Measurements from ENCODE around the gene SIGLEC6.
A peak's percentile ranks its signal among the peaks of the same experiment; 100 is the strongest.

SIGLEC6 gene

DNA sequence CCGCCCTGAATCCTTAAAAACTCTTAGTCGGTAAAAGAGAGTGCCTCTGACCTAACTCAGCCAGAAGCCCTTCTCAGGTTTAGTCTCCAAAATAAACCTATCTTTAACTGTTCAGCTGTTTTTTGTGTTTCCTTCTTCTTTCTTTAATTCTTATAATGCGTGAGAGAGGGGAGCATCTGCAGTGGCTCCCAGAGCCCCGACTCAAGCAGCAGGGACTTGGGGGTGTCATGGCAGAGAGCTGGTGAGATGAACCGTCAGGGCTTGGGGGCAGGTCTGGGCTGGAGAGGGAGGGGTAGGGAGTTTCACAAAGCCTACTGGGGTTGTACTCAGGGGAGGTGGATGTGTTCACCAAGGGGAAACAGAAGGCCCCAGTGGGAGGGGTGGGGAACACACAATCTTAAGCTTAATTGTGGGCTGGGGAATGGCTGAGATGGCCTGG lies 16.8 kb upstream of the SIGLEC6 start:
- no peak for DNase-seq

DNA sequence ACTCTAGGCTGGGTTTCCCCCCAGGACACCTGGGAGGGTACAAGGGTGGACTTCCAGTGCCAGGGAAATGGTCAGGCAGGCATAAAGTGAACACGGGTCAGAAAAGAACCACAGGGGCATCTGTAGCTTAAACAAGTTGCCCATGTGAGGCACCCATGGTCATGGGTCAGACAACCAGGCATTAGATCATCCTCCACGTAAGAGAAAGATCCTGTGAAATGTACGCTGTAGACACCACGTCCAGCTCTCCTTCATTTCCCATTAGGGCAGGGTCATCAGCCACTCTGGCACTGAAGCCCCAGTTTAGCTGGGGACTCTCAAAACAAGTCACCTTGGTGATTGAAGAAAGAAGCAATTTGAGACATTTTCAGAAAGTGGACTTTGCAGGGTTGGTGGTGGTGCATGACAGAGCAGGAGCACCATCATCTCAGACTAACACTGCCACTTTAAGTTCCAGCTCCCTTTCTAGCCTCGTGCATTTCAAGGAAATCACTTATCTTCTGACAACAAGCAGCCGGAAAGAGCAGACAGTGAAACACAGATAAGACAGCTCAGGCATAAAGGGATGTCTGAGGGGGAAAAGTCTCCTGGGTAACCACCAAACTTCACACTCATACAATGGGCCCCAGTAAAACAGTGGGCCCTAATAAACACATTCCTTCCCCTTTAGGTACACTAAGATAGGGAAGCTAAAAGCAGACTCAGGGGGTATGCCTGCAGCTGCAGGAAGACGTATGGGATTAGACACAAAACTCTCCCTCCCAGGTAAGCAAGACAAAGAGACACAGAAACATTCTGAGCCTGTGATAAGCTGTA lies 16.1 kb upstream of the SIGLEC6 start:
- no peak for DNase-seq

DNA sequence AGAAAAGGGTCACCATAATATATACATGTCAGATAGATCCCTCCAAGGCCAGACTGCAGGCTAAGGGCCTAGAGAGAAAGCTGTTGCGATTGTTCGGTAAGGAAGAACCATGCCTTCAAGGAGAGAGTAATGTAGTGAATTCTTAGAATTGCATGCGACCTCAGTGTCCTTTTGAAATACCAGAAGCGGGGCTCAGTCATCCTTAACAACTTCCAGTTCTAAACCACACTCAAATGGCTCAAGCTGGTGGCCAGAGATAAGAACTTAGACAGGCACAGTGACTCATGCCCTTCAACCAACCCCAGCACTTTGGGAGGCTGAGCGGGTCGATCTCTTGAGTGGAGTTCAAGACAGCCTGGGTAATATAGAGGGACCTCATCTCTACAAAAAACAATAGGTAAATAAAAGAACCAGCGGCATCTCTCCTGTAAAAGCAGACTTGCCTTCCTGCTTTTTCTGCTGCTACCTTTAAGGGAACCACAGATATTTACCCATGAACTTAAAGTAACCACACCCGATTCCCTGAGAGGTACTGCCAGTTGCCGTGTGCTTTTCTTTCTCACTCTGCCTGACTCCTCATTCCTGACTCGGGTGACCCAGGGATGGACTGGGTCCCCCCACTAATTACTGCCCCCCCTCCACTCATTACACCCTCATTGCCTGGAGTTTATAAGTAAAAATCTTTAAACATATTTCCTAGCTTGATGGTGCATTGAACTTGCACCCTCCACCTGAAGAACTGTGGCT lies 15.4 kb upstream of the SIGLEC6 start:
- peak; percentile 70 for DNase-seq

- DNase-seq, result no peak
Measured at GRCh38 chr19:51546107-51546649, 14.7 kb upstream of the SIGLEC6 start.

GRCh38 chr19:51544038-51544437 lies 12.6 kb upstream of the SIGLEC6 start:
- DNase-seq, result no peak

DNA sequence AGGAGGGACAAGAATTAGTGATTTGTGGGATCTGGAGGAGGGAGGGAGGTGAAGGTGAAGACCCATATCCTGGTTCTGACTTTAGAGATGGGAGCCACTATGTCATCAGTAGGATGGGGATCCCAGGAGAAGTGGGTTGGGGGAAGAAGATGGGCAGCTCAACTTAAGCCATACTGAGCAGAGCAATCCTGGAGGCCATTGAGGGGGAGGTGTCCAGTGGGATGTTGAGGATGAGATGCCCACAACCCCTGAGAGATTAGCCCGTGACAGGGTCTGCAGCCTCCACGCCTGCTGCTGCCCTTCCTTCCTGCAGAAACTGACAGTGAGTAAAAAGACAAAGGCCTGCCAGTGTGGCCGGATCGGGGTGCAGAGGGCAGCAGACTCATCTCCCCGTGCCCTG lies 11.2 kb upstream of the SIGLEC6 start:
- DNase-seq, result no peak

DNA sequence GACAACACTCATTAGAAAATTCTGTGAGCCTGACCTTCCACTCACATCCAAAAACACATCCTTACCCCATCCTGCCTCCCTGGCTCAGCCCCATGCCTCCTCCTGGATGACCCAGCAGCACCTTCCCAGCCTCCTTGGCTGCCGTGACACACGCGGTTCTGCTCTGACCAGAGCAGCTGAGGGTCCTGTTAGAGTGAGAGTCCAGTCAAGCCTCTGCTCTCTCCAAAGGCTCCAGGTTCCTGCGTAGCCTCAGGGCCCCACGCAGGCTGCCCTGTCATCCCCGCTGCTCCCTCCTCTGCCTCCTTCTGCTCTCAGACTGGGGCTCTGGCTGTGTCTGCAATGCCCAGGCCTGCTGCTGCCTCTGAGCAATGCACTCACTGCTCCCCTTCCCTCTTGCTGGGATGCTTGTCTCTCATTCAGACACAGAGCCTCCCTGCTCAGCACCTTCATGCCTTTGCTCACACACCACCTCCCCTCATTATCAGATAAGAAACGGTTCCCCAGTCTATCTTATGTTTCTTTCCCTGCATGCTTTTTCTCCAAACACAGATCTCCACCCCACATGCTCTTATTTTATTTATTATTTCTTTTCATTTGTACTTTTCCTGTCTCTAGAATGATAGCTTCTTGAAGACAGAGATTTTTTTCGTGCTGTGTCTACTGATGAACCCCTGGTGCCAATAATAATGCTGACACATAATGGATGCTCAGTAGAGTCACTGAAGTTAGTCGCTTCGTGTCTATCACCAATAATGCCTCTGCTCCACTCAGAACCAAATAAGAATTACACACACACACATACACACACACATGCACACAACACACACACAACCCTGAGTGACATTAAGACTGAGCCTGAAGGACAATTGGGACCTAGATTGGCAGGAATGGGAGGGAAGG lies 10.2 kb upstream of the SIGLEC6 start:
- no peak for DNase-seq

DNA sequence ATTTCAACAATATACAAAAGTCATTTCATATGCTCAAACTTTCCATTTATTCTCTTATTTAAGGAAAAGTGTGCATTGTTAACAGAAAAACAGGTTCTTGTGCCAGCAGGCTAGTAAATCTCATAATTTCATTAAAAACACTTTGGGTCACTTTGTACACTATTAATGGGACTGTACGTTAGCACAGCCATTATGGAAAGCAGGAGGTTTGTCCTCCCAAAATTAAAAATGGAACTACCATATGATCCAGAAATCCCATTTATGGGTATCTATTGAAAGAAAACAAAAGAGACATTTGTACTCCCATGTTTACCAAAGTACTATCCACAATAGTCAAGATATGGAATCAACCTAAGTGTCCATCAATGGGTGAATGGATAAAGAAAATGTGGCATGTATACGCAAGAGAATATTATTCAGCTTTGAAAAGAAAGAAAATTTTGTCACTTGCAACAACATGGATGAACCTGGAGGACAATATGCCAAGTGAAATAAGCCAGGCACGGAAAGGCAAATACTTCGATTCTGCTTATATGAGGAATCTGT lies 8.4 kb upstream of the SIGLEC6 start:
- DNase-seq, result no peak

GRCh38 chr19:51535535-51535934 lies 4.1 kb upstream of the SIGLEC6 start:
- DNase-seq, result no peak

DNA sequence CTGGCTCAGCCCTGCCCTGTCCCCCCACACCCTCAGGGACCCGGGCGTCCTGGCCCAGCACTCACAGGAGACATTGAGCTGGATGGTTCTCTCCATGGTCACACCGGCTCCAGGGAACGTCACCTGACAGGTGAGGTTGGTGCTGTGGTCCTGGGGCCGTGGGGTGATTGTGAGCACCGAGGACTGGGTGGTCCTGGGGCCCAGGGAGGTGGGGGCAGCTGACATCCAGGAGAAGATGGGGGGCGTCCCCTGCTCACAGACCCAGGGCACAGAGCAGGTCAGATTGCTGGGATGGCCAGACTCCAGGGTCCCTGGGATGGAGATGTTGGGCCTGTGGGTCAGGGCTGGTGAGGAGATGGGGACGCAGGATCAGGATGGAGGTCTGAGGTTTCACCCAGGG lies 854 bp downstream of the SIGLEC6 start:
- DNase-seq, result no peak

- DNase-seq, result no peak
Measured at GRCh38 chr19:51529301-51529700, 2.2 kb downstream of the SIGLEC6 start.

DNA sequence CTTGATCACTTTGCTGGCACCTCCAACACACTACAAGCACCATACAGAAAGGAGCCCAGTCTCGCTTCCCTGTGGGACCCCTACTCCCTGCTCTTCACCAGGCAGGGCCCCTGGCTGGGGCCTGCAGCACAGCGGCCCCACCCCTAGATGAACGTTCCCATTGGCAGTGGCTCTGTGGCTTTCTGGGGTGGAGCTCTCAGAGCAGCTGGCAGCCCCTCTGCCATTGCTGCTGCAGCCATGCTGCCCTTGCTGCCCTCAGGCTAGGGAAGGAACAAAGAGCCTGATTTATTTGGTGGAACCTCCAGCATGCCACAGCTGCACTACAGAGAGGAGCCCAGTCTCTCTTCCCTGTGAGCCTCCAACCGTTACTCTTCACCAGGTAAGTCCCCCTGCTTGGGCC lies 5.8 kb downstream of the SIGLEC6 start:
- DNase-seq, result no peak

DNA sequence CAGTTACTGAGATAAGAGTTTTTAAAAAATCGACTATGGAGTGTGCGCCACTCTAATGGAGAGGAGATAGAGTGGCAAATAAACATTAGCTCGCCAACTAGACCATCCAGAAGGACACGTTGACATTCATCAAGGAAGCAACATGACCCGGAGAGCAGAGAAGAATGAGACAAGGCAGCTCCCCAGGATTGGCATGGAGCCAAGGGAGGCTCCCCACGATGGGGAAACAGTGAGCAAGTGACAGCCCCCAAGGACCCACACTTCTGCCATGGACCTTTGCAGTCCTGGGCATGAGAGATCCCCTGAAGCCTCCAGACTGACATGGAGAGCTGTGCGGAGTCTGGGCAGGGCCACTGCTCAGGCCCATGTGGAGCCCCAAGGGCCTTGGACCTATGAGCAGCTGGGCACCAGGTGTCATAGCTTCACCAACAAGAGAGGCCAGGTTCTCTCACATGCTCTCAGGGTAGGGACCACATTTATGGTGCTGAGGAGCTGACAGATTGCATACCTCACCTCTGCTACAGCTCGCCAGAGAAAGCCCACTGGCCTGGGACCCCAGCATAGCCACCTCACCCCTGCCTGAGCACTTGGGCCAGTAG lies 6.7 kb downstream of the SIGLEC6 start:
- DNase-seq, result no peak

GRCh38 chr19:51521781-51522180 lies 9.7 kb downstream of the SIGLEC6 start:
- DNase-seq, result no peak

DNA sequence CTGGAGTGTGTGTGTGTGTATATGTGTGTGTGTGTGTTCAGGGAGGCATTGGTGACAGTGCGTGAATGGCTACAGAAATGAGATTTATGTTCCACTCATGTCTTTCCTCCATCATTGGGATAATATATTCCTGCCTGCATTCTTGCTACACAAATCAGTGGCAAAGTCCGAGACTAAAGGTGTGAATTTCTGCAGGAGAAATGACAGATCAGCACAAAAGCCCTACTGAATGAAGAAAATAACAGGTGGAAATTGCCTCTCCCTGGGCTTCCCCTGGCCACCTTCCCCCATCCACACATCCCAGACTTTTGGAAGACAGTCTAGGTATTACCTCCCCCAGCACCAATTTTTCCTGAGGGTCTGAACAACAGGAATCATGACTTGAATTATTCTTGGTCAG lies 10.1 kb downstream of the SIGLEC6 start:
- no peak for DNase-seq

GRCh38 chr19:51520728-51521127 lies 10.7 kb downstream of the SIGLEC6 start:
- DNase-seq, result no peak

DNA sequence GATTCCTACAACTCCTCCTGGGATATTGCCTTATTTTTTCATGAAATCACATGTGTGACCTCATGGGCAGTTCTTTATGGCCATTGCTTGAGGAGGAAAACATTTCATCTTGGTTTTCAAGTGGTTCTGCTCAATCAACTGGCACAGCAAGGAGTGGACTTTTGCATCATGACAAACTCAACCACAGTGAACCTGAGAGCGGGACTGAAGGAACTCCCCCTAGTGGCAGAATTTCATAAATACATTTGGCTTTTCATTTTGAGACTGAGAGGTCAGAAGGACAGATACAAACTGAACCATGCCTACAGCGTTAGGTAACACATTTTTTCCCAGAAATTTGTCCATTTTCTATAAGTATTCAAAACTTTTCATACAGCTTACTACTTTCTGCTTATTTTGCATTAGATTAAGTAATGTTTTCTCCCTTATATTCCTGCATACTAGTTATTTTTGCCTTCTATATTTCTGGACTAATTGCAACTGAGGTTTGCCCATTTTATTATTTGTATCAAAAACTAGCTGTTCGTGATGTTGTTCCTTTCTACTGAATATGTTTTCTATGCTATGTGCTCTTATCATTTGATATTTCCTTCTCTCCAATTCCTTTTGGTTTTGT lies 16.5 kb downstream of the SIGLEC6 start:
- DNase-seq, result no peak

DNA sequence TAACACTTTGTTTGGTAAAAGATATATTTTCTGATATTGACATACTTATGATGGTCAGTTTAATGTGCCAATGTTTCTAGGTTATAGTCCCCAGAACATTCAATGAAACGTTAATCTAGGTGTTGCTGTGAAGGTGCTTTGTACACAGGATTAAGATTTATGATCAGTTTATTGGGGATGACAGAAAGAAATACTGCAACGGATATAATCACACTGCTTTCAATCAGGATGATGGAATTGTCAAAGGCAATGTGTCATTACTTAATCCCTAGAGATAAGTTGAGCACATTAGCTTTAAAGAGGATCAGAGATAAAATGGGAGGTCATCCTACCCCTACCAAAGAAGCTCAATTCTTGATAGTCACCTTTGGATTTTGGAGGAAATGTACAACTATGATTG lies 17.5 kb downstream of the SIGLEC6 start:
- DNase-seq, result no peak

- no peak for DNase-seq
Measured at GRCh38 chr19:51511353-51511752, 20.1 kb downstream of the SIGLEC6 start.

GRCh38 chr19:51509823-51510660 lies 21.4 kb downstream of the SIGLEC6 start:
- no peak for DNase-seq

All from SIG-M5 (cell line).